Erythroblast (primary cell): ENCODE results near the gene PLXNA3.

Experiments
- GATA1 ChIP-seq: IDR thresholded peaks from 2 replicates; pipeline ENCODE4 v1.6.1; 2011; ENCODE audit warnings: low read depth, mild to moderate bottlenecking, control low read depth, low read length, moderate library complexity
- POLR2A ChIP-seq: IDR thresholded peaks from 2 replicates; pipeline ENCODE4 v1.6.1; 2011; ENCODE audit warnings: mild to moderate bottlenecking, low read length

GRCh38 chrX:154490414-154491083 is 32.5 kb downstream of the PLXNA3 start, which contains the start of gene SLC10A3:
- TF ChIP-seq POLR2A (peak; percentile 81), GATA1 (no peak)
